KBM-7 (cell line): ENCODE results near the gene NDNF.

Experiments used
- DNase-seq: peaks from one replicate; pipeline ENCODE4 v3.0.0-alpha.2; 2015
- in situ Hi-C: fragments of 300-500 bp; cut with MboI; formaldehyde crosslinking; loops from 2 replicates; pipeline ENCODE4 v1.14.3; 2020; ENCODE audit warnings: low sequenced_read_pairs, low pct_unique_long_range_greater_than_20kb, mixed read lengths

NDNF gene, protein sequence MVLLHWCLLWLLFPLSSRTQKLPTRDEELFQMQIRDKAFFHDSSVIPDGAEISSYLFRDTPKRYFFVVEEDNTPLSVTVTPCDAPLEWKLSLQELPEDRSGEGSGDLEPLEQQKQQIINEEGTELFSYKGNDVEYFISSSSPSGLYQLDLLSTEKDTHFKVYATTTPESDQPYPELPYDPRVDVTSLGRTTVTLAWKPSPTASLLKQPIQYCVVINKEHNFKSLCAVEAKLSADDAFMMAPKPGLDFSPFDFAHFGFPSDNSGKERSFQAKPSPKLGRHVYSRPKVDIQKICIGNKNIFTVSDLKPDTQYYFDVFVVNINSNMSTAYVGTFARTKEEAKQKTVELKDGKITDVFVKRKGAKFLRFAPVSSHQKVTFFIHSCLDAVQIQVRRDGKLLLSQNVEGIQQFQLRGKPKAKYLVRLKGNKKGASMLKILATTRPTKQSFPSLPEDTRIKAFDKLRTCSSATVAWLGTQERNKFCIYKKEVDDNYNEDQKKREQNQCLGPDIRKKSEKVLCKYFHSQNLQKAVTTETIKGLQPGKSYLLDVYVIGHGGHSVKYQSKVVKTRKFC

DNA sequence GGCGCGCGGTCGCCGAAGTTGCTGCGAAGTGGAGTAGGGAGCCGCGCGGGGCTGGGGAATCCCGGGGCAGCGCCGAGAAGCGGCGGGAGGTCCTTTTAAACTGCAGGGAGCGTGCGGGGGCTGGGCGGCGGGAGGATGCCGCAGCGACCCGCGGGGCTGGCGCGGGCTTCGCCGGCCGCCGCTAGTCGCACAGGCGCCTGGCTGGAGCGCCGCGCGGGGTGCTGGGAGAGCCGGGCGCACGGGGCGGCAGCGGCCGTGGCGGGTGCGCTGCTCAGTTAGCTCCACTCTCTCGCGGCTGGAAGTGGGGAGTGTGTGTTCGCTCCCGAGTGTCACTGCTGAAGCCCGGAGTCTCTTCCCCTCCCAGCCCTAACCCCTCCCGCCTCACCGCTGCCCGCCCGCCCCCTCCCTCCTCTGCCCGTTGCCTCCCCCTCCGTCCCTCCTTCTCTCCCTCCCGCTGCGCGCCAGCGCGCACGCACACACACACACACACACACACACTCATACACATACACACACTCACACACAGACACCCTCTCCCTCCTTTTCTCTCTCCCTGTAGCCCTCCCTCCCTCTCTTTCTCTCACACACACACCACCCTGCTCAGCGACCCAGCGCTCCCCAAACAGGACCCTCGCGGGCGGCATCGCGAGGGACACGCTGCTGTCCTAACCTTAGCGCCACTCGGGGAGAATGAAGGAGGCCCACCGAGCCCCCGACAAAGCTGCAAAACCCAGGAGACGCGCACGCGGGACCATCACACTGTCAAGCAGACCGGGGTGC, at the start of gene NDNF:
NDNF (minus strand) TSS at position 312 of the 780 bp plus-strand sequence. CDS start 26,698 bp downstream, outside the sequence.
- no peak for DNase-seq
- in situ Hi-C loops, result no loop called here

DNA sequence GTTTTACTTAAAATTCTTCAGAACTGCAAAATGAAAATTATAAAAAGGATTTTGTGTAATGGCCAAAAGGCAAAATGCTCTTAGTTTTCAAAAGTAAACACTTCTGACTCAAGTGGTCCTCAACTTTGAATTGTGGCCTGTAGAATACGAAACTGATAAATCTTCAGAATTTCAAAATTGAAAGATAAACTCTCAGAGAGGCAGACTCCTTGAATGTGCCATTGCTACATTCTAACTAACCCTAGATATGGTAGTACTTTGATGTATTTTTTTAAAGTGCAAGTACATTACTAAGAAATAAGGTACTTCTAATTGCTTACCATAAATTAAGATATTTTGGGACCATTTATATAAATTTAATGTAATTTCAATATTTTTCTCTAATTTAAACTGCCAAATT, 47.4 kb upstream of the NDNF start:
- in situ Hi-C loops, result no loop called here
- DNase-seq, result no peak

DNA sequence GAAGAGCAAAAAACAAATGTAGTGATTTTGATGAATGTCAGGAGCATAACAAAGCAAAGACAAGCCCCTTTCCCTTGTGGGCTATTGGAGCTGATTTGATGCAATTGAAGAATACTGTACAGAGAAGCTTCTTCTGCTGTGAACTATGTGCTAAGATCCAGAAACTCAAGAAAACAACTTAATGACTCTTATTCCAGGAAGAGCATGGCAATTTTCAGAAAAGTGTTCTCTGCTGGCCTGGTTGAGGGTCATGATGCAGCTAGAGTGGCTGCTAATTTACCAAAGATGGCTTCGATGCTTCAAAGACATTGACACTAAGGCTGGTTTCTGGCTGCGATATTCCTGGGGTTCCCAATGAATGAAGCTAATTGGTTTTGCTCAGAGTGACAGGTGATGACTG, 46.0 kb upstream of the NDNF start:
- in situ Hi-C loops, result no loop called here
- DNase-seq, result no peak

DNA sequence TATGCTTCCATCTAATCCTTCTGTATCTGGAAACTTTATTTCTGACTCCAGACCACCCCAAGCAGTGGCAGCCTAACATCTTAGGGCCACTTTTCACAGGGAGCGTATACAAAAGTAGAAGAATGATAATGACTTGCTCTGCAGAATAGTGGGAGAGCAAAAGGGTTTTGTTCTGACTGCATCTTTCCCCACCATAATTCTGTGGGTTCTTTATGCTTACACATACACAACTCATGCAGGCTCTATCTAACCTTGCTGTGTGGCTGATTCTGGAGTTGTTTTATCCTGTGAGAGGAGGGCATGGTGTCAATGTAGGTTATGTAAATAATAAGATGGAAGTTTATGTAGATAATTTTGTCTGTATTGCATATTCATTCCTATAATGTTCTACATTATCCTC, 42.4 kb upstream of the NDNF start:
- DNase-seq, result no peak
- in situ Hi-C loops, result no loop called here

DNA sequence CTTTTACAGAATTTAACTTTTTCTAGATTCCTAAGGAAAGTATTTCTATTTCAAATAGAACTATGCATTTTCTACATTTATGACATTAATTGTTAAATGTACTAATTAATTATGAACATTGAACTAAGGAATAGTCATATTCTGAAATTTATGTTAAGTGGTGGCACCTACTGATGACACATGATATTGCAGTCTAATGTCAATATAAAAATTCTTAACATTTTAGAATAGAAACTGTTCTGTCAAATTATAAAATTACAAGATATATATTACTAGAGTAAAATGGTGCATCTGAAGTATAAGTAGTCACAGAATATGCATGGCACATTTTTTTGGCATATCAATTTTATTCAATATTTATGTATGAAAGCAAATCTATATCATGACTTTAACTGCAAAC, 40.2 kb upstream of the NDNF start:
- no peak for DNase-seq
- in situ Hi-C loops, result no loop called here

DNA sequence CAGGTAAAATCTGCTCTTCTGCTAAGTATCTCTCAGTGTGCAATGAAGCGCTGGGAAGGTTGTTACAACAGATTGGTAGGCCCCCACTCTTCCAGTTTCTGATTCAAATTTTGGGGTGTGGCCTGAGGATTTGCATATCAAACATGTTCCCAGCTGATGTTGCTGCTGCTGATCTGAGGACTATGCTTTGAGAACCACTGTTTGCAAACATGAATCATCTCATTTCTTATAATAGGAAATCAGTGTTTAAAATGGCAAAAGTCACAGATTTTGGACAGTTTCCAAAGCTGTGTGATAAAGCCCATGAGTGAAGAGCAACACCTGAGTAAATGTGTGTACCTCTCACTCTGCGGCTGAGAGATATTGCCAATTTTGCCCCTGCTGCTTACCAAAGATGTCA, 36.2 kb upstream of the NDNF start:
- DNase-seq, result no peak
- in situ Hi-C loops, result no loop called here

DNA sequence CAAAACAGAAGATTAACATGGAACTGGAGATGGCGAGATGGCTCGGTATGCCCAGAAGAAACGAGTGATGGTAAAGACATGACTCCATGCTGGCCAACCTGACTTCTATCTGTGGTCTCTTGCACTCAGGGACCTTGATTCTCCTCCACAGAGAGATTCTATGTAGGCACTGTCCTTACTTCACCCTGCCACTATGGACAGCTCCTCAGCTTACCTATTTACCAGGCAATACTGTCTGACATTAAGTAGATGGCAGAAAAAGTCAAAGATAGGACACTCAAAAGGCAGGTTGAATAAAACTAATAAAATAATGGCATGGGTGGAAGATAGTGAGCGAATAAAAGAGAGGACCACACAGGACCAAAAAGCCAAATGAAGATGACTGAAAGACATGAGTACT, 35.2 kb upstream of the NDNF start:
- no peak for DNase-seq
- in situ Hi-C loops, result no loop called here

DNA sequence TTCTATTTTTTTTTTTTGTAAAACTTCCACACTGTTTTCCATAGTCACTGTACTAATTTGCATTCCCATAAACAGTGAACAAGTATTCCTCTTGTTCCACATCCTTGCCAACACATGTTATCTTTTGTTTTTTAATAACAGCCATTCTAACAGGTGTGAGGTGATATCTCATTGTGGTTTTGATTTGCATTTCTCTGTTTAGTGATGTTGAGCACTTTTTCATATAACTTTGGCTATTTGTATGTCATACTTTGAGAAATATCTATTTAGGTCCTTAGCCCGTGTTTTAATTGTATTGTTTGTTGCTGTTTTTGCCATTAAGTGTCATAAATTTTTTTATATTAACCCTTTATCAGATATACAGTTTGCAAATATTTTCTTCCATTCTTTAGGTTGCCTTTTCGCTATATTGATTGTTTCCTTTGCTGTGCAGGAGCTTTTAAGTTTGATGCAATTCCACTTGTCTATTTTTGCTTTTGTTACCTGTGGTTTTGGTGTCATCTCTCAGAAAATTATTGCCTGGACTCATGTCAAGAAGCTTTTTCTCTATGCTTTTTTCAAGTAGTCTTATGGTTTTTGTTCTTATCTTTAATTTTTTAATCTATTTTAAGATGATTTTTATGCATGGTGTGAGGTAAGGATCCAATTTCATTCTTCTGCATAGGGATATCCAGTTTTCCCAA, 27.9 kb upstream of the NDNF start:
- DNase-seq, result no peak
- in situ Hi-C loops, result no loop called here

DNA sequence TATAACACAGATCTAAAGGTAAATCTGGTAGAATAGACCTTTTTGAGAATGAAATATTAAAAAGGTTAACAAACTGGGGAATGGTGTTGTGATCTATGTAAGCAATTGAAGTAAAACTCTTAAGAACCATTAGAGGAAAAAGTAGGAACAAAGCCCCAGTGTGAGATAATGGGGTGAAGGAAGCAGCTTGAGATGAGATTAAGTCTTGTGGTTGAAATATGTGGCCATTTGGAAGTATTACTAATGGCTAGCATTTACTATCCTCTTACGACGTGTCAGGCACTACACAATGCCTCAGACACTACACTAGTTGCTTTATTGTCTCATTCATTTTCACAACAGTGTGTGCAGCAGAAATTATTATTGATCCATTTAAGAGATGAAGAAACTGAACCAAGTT, 25.9 kb upstream of the NDNF start:
- no peak for DNase-seq
- in situ Hi-C loops, result no loop called here

DNA sequence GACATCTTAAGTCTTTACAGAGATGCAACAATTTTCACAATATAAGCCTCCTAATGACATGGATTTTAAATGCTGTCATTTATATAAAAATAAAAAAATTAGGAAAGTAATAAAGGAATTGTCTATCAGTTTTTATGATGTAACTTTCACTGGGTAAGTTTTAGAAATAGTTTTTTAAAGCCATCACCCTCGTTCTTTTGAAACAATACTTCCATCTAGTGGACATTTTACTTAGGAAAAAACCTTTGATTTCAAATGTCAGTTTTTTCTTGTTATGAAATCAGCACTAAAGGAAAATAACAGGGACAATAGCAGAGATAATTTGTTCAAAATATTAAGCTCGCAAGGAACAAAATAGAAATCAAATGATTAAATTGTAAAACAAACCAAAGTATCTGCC, 24.3 kb upstream of the NDNF start:
- in situ Hi-C loops, result no loop called here
- peak; percentile 30 for DNase-seq

DNA sequence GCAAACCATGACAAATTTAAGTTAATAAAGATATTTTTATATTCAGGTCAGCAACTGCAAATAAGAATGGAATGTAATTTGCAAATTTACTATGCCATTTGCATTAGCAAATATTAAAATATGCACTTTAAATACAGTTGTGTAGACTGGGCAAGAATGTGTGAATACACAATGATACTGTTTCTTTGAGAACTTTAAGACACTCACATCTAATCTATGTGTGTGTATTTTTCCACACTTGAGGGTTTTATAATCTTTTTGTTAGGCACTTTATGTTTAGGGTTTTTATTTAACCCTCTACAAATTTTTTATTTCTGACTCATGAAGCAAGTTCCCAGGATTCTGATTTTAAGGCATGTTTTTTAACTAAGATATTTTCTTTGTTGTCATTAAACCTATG, 23.9 kb upstream of the NDNF start:
- in situ Hi-C loops, result no loop called here
- no peak for DNase-seq

DNA sequence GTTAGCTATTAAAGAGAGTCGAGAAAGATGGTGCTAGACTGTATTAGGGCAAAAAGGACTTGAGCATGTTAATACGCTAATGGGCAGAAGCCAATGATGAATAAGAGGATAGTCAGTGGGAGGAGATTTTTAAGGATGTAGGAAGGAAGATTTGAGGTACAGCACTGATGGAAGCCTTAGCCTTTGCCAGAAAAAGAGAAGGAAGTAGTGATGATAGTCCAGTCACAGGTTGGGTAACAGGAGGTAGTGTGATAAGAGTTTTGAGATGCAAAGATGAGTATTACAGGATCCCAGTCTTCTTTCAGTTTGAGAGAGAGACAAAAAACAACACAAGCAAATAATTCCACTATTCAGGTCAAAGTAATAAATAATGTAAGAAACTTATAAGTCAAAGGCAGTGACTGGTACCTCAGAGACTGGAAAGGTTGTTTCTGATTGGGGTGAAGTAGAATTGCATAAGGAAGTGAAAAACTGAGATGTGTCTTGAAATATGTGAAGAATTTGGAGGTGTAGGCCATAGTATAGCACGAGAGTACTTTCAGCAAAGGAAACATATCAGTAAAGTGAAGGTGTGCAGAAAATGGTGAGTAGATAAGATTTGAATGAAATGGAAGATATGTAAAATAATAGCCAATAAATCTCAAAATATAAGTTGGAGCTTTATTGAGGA, 22.1 kb upstream of the NDNF start:
- in situ Hi-C loops, result no loop called here
- no peak for DNase-seq

DNA sequence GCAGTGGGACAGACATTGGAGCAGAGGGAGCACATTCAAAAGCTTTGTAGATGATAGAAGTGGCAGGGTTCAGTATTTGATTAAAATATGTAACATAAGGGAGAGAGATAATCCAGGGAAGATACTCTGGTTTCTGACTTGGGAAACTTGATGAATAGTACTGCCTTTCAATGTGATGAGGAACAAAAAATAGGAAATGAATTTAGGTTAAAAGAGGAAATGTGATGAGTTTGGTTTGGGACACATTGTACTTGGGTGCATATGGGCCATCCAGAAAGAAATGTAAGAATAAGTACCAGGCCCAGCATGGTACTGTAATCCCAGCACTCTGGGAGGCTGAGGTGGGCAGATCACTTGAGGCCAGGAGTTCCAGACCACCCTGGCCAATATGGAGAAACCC, 20.9 kb upstream of the NDNF start:
- no peak for DNase-seq
- in situ Hi-C loops, result no loop called here

DNA sequence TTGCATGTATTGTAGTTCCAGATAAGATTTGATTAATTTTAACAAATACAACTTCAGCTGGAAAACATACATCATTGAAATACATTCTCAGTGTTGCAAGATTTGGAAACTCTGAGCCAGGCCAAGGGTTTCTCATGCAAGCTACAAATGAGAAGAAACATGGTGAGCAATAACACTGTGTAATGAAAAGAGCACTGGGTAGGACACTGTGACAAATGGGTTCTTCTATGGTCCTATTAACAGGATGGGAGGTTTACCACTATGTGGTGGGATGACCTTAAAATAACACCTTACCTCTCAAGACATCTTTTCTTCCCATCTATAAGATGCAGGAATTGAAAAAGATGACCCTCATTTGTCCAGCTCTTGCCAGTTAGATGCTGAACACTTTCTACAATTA, 19.6 kb upstream of the NDNF start:
- in situ Hi-C loops, result no loop called here
- no peak for DNase-seq

DNA sequence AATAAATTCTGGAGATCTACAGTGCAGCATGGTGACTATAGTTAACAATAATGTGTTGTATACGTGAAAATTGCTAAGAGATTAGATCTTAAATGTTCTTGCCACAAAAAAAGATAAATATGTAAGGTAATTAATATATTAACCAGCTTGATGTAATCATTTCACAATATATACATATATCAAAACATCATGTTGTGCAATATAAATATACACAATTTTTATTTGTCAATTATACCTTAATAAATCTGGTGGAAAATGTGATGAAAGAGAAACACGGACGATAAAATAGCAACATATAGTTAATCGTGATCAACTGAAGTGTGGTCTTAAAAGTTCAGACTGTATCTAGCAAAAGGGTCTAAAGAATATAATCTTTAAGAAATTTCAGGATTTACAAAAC, 16.5 kb upstream of the NDNF start:
- in situ Hi-C loops, result no loop called here
- DNase-seq, result no peak

DNA sequence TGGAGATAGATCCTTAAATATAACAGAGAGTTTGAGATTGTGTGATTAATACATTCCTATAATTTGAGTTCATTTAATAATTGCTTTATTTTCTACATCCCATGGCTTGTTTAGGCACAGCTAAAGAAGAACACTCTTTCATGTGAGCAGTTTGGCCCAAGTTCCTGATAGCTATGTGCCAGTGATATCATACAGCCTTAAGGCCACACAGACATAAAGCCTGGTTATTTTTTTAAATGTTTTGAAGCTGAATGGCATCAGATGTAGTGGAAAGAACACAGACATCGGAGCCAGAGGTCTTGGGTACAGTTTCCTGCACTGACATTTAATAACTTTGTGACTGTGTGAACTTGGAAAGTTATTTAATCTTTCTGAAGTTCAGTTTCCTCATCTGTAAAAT, 7.0 kb upstream of the NDNF start:
- DNase-seq, result no peak
- in situ Hi-C loops, result no loop called here

DNA sequence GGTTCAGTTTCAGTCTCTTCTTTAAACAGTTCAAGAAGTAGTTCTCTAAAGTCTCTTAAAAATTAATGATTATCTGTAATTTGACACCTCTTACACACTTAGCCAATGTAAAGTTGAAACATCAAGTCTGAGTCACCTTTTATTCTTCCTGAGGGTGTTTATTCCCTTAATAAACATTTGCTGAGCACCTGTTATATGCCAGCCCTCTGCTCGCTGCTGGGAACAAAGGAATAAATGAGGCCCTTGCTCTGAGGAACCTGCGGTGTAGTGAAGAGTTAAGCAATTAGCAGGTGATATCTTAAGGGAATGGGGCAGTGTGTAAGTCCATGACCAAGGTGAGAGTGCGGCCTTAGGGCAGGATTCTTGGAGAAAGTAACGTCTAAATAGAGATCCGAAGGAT, 5.2 kb upstream of the NDNF start:
- in situ Hi-C loops, result no loop called here
- DNase-seq, result no peak

DNA sequence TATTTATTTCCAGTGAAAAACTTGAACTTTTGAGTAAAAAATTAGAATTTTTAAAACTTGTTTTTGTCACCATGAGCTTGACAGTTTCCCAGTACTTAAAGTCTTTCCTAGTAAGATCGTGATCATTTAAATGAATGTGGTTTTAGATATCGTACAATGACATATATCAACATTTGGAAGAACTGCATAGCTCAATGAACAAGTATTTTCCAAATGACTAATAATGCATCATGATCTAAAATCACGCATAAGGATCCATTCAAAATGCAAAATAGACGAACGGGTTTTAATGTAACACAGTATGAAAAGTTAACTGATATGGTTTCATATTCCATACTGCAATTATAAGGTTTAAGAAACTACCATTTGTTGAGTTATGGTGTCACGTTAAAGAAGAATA, 4.1 kb upstream of the NDNF start:
- in situ Hi-C loops, result no loop called here
- no peak for DNase-seq

DNA sequence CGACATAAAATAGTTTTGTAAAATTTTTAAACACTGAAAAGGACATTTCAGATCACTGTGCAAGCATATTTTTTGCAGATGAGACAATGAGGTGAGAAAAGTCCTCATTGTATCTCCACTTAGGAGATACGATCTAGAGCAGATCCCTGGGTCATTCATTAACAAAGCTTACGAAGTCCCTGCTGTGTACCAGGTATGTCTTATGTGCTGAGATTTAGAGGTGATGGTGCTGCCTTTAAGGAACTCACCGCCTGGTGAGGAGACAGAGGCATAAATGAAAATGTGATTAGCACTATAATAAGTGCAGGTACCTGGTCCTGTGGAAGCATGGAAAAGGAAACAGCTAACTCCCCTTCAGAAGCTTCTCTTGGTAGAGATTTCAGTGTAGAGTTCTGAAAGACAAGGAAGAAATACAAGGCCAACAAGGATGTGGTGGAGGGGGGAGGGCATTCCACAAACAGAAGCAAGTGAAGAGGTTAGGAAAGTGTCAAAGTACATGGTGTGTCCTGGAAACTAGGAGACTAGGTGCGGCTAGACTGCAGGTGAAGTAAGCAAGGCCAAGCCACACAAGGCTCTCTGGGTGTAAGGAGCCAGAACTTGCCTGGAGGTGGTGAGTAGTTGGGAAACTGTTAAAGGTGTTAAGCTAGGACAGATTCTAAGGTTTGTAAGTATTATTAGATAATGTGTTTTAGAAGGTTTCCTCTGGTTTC, 1.5 kb upstream of the NDNF start:
- no peak for DNase-seq
- in situ Hi-C loops, result no loop called here
